GM10248 (cell line): ENCODE measurements around the gene BEND7.

Experiments used
- CTCF ChIA-PET: fragments of 300-600 bp; sonication (Branson Sonifier 250); formaldehyde crosslinking; extraction: SDS; loops from one replicate; lab custom pipeline; 2021; ENCODE audit warnings: antibody characterized with exemption; lab: Yijun Ruan, JAX
- POLR2A ChIA-PET: fragments of 350-650 bp; sonication (Branson Sonifier 250); formaldehyde crosslinking; extraction: SDS; loops from one replicate; lab custom pipeline; 2020; ENCODE audit warnings: antibody characterized with exemption; lab: Yijun Ruan, JAX
- DNase-seq: peaks from one replicate; pipeline ENCODE4 v3.0.0; 2012; ENCODE audit errors: extremely low spot score
- TF ChIP-seq, protein P1 (sequence below): IDR thresholded peaks from 2 replicates; pipeline ENCODE4 v1.5.1; 2012; ENCODE audit warnings: mild to moderate bottlenecking, low read depth; ENCODE audit errors: extremely low read depth, missing control alignments, control extremely low read depth

Gene BEND7

DNA sequence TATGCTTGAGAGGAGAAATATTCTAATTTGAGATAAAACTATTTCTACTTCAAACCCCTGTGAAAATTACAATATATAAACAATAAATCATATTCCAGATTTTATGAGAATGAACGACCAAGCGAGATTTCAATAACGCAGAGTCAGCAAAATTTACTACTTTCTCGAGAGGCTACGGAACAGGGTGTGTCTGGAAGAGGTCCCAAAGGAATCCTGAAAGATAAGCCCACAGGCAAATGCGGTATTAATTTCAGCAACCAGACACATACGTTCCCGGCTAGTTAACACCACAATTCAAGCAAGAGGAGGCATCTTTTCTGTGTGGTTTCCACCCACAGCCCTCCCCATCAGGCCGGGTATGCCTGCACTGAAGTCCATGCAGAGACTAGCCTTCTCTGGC is 26.4 kb downstream of the BEND7 start:
- no peak for DNase-seq
- ChIA-PET POLR2A (no interaction called here), CTCF (interaction anchor here (1.3 to 1.5 kb wide), 2 partner anchors 8 to 20 kb away, joined by 3 read pairs; no protein-coding TSS in a partner anchor)
- TF ChIP-seq, protein P1, sequence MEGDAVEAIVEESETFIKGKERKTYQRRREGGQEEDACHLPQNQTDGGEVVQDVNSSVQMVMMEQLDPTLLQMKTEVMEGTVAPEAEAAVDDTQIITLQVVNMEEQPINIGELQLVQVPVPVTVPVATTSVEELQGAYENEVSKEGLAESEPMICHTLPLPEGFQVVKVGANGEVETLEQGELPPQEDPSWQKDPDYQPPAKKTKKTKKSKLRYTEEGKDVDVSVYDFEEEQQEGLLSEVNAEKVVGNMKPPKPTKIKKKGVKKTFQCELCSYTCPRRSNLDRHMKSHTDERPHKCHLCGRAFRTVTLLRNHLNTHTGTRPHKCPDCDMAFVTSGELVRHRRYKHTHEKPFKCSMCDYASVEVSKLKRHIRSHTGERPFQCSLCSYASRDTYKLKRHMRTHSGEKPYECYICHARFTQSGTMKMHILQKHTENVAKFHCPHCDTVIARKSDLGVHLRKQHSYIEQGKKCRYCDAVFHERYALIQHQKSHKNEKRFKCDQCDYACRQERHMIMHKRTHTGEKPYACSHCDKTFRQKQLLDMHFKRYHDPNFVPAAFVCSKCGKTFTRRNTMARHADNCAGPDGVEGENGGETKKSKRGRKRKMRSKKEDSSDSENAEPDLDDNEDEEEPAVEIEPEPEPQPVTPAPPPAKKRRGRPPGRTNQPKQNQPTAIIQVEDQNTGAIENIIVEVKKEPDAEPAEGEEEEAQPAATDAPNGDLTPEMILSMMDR: no peak

DNA sequence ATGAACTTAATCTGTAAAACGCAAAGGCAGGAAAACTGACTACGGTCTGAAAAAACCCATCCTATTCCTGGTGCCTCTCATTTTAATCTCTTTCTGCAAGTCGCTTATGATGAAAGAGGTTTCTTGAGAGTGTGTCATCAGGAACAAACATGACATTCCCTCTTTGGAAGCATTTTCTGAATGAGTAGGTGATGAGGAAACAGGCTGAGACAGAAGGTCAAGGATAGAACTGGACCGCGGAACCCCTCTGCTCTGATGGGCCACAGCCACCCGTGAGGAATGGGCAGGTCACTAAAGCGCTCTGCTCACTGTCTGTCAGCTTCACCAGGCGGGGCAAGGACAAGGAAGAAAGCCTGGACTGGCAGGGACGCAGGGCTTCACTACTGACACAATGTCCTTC is 28.6 kb downstream of the BEND7 start:
- POLR2A ChIA-PET: no interaction called here
- no peak for DNase-seq
- CTCF ChIA-PET: interaction anchor here (1.3 kb wide), 1 partner anchor 8 kb away, joined by 3 read pairs; no protein-coding TSS in a partner anchor
- TF ChIP-seq, protein P1: no peak

DNA sequence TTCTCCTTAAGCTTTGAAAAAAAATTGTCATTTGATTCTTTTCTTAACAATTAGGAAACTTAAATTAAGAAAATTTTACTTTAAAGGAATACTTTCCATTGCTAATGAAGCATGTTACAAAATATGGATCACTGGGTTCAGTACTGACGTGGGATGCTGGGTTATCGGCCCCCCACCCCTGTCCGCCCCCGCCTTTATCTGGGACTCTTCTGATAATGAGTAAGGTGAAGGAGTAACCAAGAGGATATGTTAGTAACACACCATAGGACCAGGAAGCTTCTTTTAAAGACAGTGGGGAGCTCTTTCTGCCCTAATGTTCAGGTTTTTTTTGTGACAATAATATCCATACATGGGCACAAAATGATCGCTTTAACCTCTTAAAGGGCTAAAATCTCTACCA is 29.7 kb downstream of the BEND7 start:
- ChIA-PET CTCF (interaction anchor here (1.3 kb wide), 1 partner anchor 9 kb away, joined by 3 read pairs; no protein-coding TSS in a partner anchor), POLR2A (no interaction called here)
- TF ChIP-seq, protein P1: no peak
- no peak for DNase-seq

DNA sequence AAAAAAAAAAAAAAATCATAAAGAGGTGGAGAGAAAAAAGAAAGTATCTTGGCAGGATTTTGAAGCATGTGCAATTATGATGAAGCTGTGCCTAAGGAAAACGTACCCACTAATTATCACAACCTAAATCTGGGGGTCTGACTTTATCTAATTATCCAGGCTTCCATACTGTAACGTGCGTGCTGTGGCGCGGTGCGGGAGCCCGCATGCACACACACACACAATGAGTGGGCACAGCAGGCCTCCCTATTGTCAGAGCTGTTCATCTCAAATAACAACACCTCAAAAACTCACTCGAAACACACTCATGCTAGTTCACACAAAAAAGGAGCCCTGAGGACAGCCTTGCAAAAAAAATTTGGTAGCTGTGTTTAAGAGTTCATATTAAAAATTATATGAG is 31.9 kb downstream of the BEND7 start:
- TF ChIP-seq, protein P1: no peak
- ChIA-PET POLR2A (no interaction called here), CTCF (interaction anchor here (0.8 to 2.7 kb wide), 3 partner anchors 11 to 12 kb away, joined by 3 to 10 read pairs (median 3); no protein-coding TSS in a partner anchor)
- no peak for DNase-seq

DNA sequence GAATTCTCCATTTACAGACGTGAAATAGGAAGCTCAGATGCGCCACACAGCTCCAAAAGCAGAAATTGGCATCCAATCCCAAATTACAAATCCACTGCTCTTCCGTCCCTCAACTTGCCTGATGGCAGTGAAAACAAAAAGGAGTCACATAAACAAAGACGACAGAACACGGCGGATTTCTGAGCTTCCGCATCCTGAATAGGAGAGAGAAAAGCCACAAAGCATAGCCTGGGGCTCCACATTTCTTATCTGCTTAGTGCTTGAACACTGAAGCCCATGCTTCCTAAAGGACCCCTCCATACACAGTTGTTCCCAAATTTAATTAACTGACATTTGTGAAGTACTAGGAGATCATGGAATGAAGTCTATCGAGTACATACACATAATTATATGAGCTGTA is 32.6 kb downstream of the BEND7 start:
- ChIA-PET POLR2A (no interaction called here), CTCF (interaction anchor here (1.1 to 2.7 kb wide), 4 partner anchors 10 to 56 kb away, joined by 3 to 10 read pairs (median 6); no protein-coding TSS in a partner anchor)
- no peak for DNase-seq
- TF ChIP-seq, protein P1: no peak

DNA sequence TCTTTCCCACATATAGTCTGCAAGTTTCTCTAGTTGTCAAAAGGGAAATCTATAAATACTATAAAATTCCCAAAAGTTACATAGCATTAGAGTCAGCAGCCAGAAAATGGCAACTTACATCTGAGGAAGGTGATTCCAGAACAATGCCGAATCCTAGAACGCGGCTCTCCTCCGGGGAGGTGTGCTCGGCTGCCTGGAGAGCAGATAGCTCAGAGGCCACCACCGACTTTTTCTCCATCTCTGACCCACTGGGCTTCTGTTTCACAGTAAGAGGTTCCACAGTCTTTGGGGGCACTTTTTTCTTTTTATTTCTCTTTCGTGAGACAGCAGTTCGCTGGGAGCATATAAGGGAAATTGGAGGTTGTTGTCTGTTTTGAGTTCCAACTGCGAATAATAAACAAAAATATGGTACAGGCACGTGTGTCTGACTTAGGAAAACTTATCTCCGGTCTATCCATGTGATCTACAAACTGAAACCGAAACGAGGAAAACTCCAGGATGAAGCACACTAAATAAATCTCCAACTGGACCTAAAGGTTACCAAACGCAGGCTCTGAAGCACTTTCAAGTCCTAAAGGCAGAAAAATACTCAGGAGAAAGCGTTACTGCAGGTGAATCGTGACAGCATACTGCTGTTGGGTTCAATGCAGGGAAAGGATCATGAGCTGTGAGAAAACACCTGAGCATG is 36.2 kb downstream of the BEND7 start:
- DNase-seq: no peak
- TF ChIP-seq, protein P1: no peak
- ChIA-PET POLR2A (no interaction called here), CTCF (no interaction called here)
